ENCODE measurements around the gene STEAP3. TPM values are rescaled to one million over a fixed set of nuclear protein-coding genes. Genes with fewer than 3 reads are reported as not detected.

STEAP3 gene
- total RNA-seq, 1 donor from 2014 or later = 0.94 TPM

GRCh38 chr2:119253760-119254600 is 30.3 kb downstream of the STEAP3 start:
- peaks cover 11% of the 10 kb centered on the region for H3K4me1 Mint-ChIP-seq
- no peaks in the 10 kb centered on the region for H3K36me3 Mint-ChIP-seq
- no peaks in the 10 kb centered on the region for H3K27me3 Mint-ChIP-seq (ENCODE audit: low read depth)
- DNase-seq (ENCODE audit: low spot score in 2 of 2, unreplicated experiment in 2 of 2) = no peak
- no peaks in the 10 kb centered on the region for H3K9me3 Mint-ChIP-seq
- H3K4me3 Mint-ChIP-seq = no peak overlapping the region
- no peak overlapping the region for H3K27ac Mint-ChIP-seq
- TF ChIP-seq CTCF (IDR thresholded peaks at IDR 0.05; ENCODE audit: unreplicated experiment) = no peak

- H3K4me1 Mint-ChIP-seq = peaks cover 11% of the 10 kb centered on the region
- no peak for TF ChIP-seq CTCF (IDR thresholded peaks at IDR 0.05; ENCODE audit: unreplicated experiment)
- no peaks in the 10 kb centered on the region for H3K36me3 Mint-ChIP-seq
- no peaks in the 10 kb centered on the region for H3K9me3 Mint-ChIP-seq
- DNase-seq (ENCODE audit: low spot score in 2 of 2, unreplicated experiment in 2 of 2) = no peak
- no peaks in the 10 kb centered on the region for H3K27me3 Mint-ChIP-seq (ENCODE audit: low read depth)
- no peak overlapping the region for H3K27ac Mint-ChIP-seq
- no peak overlapping the region for H3K4me3 Mint-ChIP-seq
Measured at GRCh38 chr2:119254601-119255080, 31.0 kb downstream of the STEAP3 start.

- no peak overlapping the region for H3K4me3 Mint-ChIP-seq
- H3K27me3 Mint-ChIP-seq (ENCODE audit: low read depth) = no peaks in the 10 kb centered on the region
- H3K36me3 Mint-ChIP-seq = no peaks in the 10 kb centered on the region
- H3K27ac Mint-ChIP-seq = no peak overlapping the region
- H3K4me1 Mint-ChIP-seq = peaks cover 11% of the 10 kb centered on the region
- no peaks in the 10 kb centered on the region for H3K9me3 Mint-ChIP-seq
- TF ChIP-seq CTCF (IDR thresholded peaks at IDR 0.05; ENCODE audit: unreplicated experiment) = no peak
- no peak for DNase-seq (ENCODE audit: low spot score in 2 of 2, unreplicated experiment in 2 of 2)
Measured at GRCh38 chr2:119255760-119256581, 32.3 kb downstream of the STEAP3 start.

- Mint-ChIP-seq H3K4me1 (peaks cover 11% of the 10 kb centered on the region), H3K4me3 (no peak overlapping the region)
Measured at GRCh38 chr2:119256582-119256921, 32.9 kb downstream of the STEAP3 start.

GRCh38 chr2:119257198-119257597 is 33.6 kb downstream of the STEAP3 start:
- TF ChIP-seq CTCF (IDR thresholded peaks at IDR 0.05; ENCODE audit: unreplicated experiment) = no peak
- H3K9me3 Mint-ChIP-seq = no peaks in the 10 kb centered on the region
- H3K27ac Mint-ChIP-seq = no peak overlapping the region
- no peaks in the 10 kb centered on the region for H3K27me3 Mint-ChIP-seq (ENCODE audit: low read depth)
- H3K36me3 Mint-ChIP-seq = no peaks in the 10 kb centered on the region
- no peak overlapping the region for H3K4me3 Mint-ChIP-seq
- peaks cover 11% of the 10 kb centered on the region for H3K4me1 Mint-ChIP-seq
- DNase-seq (ENCODE audit: low spot score in 2 of 2, unreplicated experiment in 2 of 2) = no peak

More at GRCh38 chr2:119256582-119256921, 32.9 kb downstream of the STEAP3 start:
- DNase-seq (ENCODE audit: low spot score in 2 of 2, unreplicated experiment in 2 of 2) = no peak
- Mint-ChIP-seq H3K36me3 (no peaks in the 10 kb centered on the region), H3K27me3 (ENCODE audit: low read depth) (no peaks in the 10 kb centered on the region), H3K27ac (no peak overlapping the region), H3K9me3 (no peaks in the 10 kb centered on the region)
- TF ChIP-seq CTCF (IDR thresholded peaks at IDR 0.05; ENCODE audit: unreplicated experiment) = no peak

Data from mesothelial cell of epicardium (in vitro differentiated cells).